HG03045 (cell line): ENCODE results near the gene RPS6KA2.

Experiments
- ATAC-seq: cut with Tn5 transposase; IDR thresholded peaks from one replicate; pipeline ENCODE4 v1.9.1; 2021; ENCODE audit warnings: mild to moderate bottlenecking, moderate library complexity; ENCODE audit not compliant: unreplicated experiment

RPS6KA2 gene

GRCh38 chr6:166473886-166474571 is 153.0 kb downstream of the RPS6KA2 start:
- ATAC-seq = no peak

GRCh38 chr6:166472636-166473035 is 154.4 kb downstream of the RPS6KA2 start:
- ATAC-seq = no peak

- no peak for ATAC-seq
Observed at GRCh38 chr6:166471797-166472260, 155.2 kb downstream of the RPS6KA2 start.

- ATAC-seq = no peak
Observed at GRCh38 chr6:166470863-166471410, 156.1 kb downstream of the RPS6KA2 start.

GRCh38 chr6:166470029-166470862 is 156.8 kb downstream of the RPS6KA2 start:
- no peak for ATAC-seq

GRCh38 chr6:166469426-166469961 is 157.6 kb downstream of the RPS6KA2 start:
- ATAC-seq = no peak

GRCh38 chr6:166467436-166468000 is 159.5 kb downstream of the RPS6KA2 start:
- no peak for ATAC-seq

GRCh38 chr6:166466178-166467122 is 160.6 kb downstream of the RPS6KA2 start:
- no peak for ATAC-seq

- ATAC-seq = no peak
Observed at GRCh38 chr6:166465671-166466087, 161.4 kb downstream of the RPS6KA2 start.

- no peak for ATAC-seq
Observed at GRCh38 chr6:166465003-166465399, 162.1 kb downstream of the RPS6KA2 start.

- ATAC-seq = no peak
Observed at GRCh38 chr6:166464068-166465002, 162.7 kb downstream of the RPS6KA2 start.

GRCh38 chr6:166463359-166464067 is 163.5 kb downstream of the RPS6KA2 start:
- ATAC-seq = no peak

- no peak for ATAC-seq
Observed at GRCh38 chr6:166462461-166463135, 164.5 kb downstream of the RPS6KA2 start.

GRCh38 chr6:166461821-166462460 is 165.1 kb downstream of the RPS6KA2 start:
- ATAC-seq = no peak

- ATAC-seq = no peak
Observed at GRCh38 chr6:166460473-166461437, 166.3 kb downstream of the RPS6KA2 start.

- no peak for ATAC-seq
Observed at GRCh38 chr6:166459906-166460305, 167.1 kb downstream of the RPS6KA2 start.
